ENCODE data around the gene MRPS5.

The MRPS5 gene

DNA sequence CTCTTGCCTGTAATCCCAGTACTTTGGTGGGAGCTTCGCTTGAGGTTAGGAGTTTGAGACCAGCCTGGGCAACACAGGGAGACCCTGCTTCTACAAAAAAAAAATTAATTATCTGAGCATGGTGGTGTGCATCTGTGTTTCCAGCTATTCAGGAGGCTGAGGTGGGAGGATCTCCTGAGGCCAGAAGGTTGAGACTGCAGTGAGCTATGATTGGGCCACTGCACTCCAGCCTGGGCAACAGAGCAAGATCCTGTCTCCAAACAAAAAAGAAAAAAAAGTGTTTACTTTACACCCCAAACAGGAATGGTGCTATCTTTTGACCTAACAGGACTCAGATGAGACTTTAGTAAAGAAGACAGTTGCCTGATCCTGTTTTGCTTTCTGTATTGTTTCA is 60.5 kb downstream of the MRPS5 start:
- no peak overlapping the region for H2AFZ ChIP-seq (ENCODE audit: low read length, unreplicated experiment)

GRCh38 chr2:95060446-95061118 is 61.0 kb downstream of the MRPS5 start:
- Histone ChIP-seq H2AFZ (ENCODE audit: low read length, unreplicated experiment) (no peak overlapping the region), H3K27me3 (ENCODE audit: insufficient read depth, low read length) (peaks cover 43% of the 10 kb centered on the region), H3K27ac (ENCODE audit: low read depth, low read length) (no peak overlapping the region), H3K79me2 (ENCODE audit: control insufficient read depth, insufficient read depth, low read length, unreplicated experiment) (no peaks in the 10 kb centered on the region), H3K36me3 (ENCODE audit: insufficient read depth, low read length) (no peaks in the 10 kb centered on the region), H3K4me3 (ENCODE audit: low read depth, low read length) (no peak overlapping the region), H3K4me1 (ENCODE audit: control insufficient read depth, insufficient read depth, low read length, unreplicated experiment) (peaks cover 12% of the 10 kb centered on the region)

More for the DNA sequence above, 60.5 kb downstream of the MRPS5 start:
- Histone ChIP-seq H3K4me1 (ENCODE audit: control insufficient read depth, insufficient read depth, low read length, unreplicated experiment) (peaks cover 11% of the 10 kb centered on the region), H3K36me3 (ENCODE audit: insufficient read depth, low read length) (no peaks in the 10 kb centered on the region), H3K27ac (ENCODE audit: low read depth, low read length) (no peak overlapping the region), H3K27me3 (ENCODE audit: insufficient read depth, low read length) (peaks cover 45% of the 10 kb centered on the region), H3K4me3 (ENCODE audit: low read depth, low read length) (no peak overlapping the region), H3K79me2 (ENCODE audit: control insufficient read depth, insufficient read depth, low read length, unreplicated experiment) (no peaks in the 10 kb centered on the region)

GRCh38 chr2:95059656-95060370 is 61.8 kb downstream of the MRPS5 start:
- Histone ChIP-seq H3K79me2 (ENCODE audit: control insufficient read depth, insufficient read depth, low read length, unreplicated experiment) (no peaks in the 10 kb centered on the region), H3K27me3 (ENCODE audit: insufficient read depth, low read length) (peaks cover 39% of the 10 kb centered on the region), H3K4me3 (ENCODE audit: low read depth, low read length) (no peak overlapping the region), H2AFZ (ENCODE audit: low read length, unreplicated experiment) (no peak overlapping the region), H3K27ac (ENCODE audit: low read depth, low read length) (no peak overlapping the region), H3K4me1 (ENCODE audit: control insufficient read depth, insufficient read depth, low read length, unreplicated experiment) (peaks cover 12% of the 10 kb centered on the region), H3K36me3 (ENCODE audit: insufficient read depth, low read length) (no peaks in the 10 kb centered on the region)

GRCh38 chr2:95058989-95059641 is 62.5 kb downstream of the MRPS5 start:
- peaks cover 12% of the 10 kb centered on the region for H3K4me1 ChIP-seq (ENCODE audit: control insufficient read depth, insufficient read depth, low read length, unreplicated experiment)
- H3K36me3 ChIP-seq (ENCODE audit: insufficient read depth, low read length): no peaks in the 10 kb centered on the region
- no peak overlapping the region for H3K4me3 ChIP-seq (ENCODE audit: low read depth, low read length)
- no peak overlapping the region for H3K27ac ChIP-seq (ENCODE audit: low read depth, low read length)
- peaks cover 39% of the 10 kb centered on the region for H3K27me3 ChIP-seq (ENCODE audit: insufficient read depth, low read length)
- no peak overlapping the region for H2AFZ ChIP-seq (ENCODE audit: low read length, unreplicated experiment)
- H3K79me2 ChIP-seq (ENCODE audit: control insufficient read depth, insufficient read depth, low read length, unreplicated experiment): no peaks in the 10 kb centered on the region

GRCh38 chr2:95058466-95058988 is 63.1 kb downstream of the MRPS5 start:
- Histone ChIP-seq H3K4me3 (ENCODE audit: low read depth, low read length) (no peak overlapping the region), H3K27me3 (ENCODE audit: insufficient read depth, low read length) (peaks cover 40% of the 10 kb centered on the region), H3K79me2 (ENCODE audit: control insufficient read depth, insufficient read depth, low read length, unreplicated experiment) (no peaks in the 10 kb centered on the region), H3K4me1 (ENCODE audit: control insufficient read depth, insufficient read depth, low read length, unreplicated experiment) (peaks cover 12% of the 10 kb centered on the region), H3K27ac (ENCODE audit: low read depth, low read length) (no peak overlapping the region), H2AFZ (ENCODE audit: low read length, unreplicated experiment) (no peak overlapping the region), H3K36me3 (ENCODE audit: insufficient read depth, low read length) (no peaks in the 10 kb centered on the region)

- Histone ChIP-seq H3K27me3 (ENCODE audit: insufficient read depth, low read length) (peaks cover 40% of the 10 kb centered on the region), H2AFZ (ENCODE audit: low read length, unreplicated experiment) (no peak overlapping the region), H3K36me3 (ENCODE audit: insufficient read depth, low read length) (no peaks in the 10 kb centered on the region), H3K4me3 (ENCODE audit: low read depth, low read length) (no peak overlapping the region), H3K27ac (ENCODE audit: low read depth, low read length) (no peak overlapping the region), H3K79me2 (ENCODE audit: control insufficient read depth, insufficient read depth, low read length, unreplicated experiment) (no peaks in the 10 kb centered on the region), H3K4me1 (ENCODE audit: control insufficient read depth, insufficient read depth, low read length, unreplicated experiment) (peaks cover 12% of the 10 kb centered on the region)
Measured at GRCh38 chr2:95057535-95058370, 63.9 kb downstream of the MRPS5 start.

- Histone ChIP-seq H3K36me3 (ENCODE audit: insufficient read depth, low read length) (no peaks in the 10 kb centered on the region), H3K4me1 (ENCODE audit: control insufficient read depth, insufficient read depth, low read length, unreplicated experiment) (peaks cover 12% of the 10 kb centered on the region), H3K27me3 (ENCODE audit: insufficient read depth, low read length) (peaks cover 46% of the 10 kb centered on the region), H3K27ac (ENCODE audit: low read depth, low read length) (no peak overlapping the region), H2AFZ (ENCODE audit: low read length, unreplicated experiment) (no peak overlapping the region), H3K79me2 (ENCODE audit: control insufficient read depth, insufficient read depth, low read length, unreplicated experiment) (no peaks in the 10 kb centered on the region), H3K4me3 (ENCODE audit: low read depth, low read length) (no peak overlapping the region)
Measured at GRCh38 chr2:95056461-95057459, 64.8 kb downstream of the MRPS5 start.

DNA sequence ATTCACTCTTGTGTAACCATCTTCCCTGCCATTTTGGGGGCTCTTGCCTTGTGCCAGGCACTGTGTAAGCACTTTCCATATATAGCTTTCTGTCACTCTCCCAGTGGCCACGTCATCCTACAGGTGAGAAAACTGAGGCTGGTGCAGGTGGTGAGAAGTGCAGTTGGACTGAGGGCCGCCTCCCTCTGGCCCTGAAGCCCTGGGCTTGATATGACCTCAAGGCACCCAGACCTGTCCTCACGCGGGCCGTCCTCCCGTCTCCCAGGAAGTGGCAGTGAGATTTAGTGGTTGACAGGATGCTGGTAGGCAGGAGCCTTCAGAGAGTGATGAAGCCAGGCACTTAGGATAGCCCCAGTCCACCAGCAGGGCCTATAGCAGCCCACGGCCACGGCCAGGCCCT is 65.6 kb downstream of the MRPS5 start:
- Histone ChIP-seq H3K27ac (ENCODE audit: low read depth, low read length) (no peak overlapping the region), H3K4me3 (ENCODE audit: low read depth, low read length) (no peak overlapping the region), H3K36me3 (ENCODE audit: insufficient read depth, low read length) (no peaks in the 10 kb centered on the region), H3K27me3 (ENCODE audit: insufficient read depth, low read length) (peaks cover 48% of the 10 kb centered on the region), H3K4me1 (ENCODE audit: control insufficient read depth, insufficient read depth, low read length, unreplicated experiment) (peaks cover 12% of the 10 kb centered on the region), H2AFZ (ENCODE audit: low read length, unreplicated experiment) (no peak overlapping the region), H3K79me2 (ENCODE audit: control insufficient read depth, insufficient read depth, low read length, unreplicated experiment) (no peaks in the 10 kb centered on the region)

- no peak overlapping the region for H3K27ac ChIP-seq (ENCODE audit: low read depth, low read length)
- H3K36me3 ChIP-seq (ENCODE audit: insufficient read depth, low read length): no peaks in the 10 kb centered on the region
- H3K4me1 ChIP-seq (ENCODE audit: control insufficient read depth, insufficient read depth, low read length, unreplicated experiment): peaks cover 12% of the 10 kb centered on the region
- no peak overlapping the region for H3K4me3 ChIP-seq (ENCODE audit: low read depth, low read length)
- H3K79me2 ChIP-seq (ENCODE audit: control insufficient read depth, insufficient read depth, low read length, unreplicated experiment): no peaks in the 10 kb centered on the region
- no peak overlapping the region for H2AFZ ChIP-seq (ENCODE audit: low read length, unreplicated experiment)
- H3K27me3 ChIP-seq (ENCODE audit: insufficient read depth, low read length): peaks cover 50% of the 10 kb centered on the region
Measured at GRCh38 chr2:95055262-95055661, 66.3 kb downstream of the MRPS5 start.

Measured in ACC112 (cell line).